Osteoblast (primary cell): ENCODE data around the gene TPSD1. TPM values are rescaled to one million over a fixed set of nuclear protein-coding genes. Genes with fewer than 3 reads are reported as not detected.
A peak's percentile ranks its signal among the peaks of the same experiment; 100 is the strongest.

Experiments
- DNase-seq: peaks from one replicate; pipeline ENCODE4 v3.0.0; 2011; ENCODE audit warnings: low spot score, mixed read lengths; ENCODE audit not compliant: insufficient read length; ENCODE audit errors: missing footprints
- H2AFZ ChIP-seq: 2 replicates; pipeline ENCODE4 v1.6.0; 2011; ENCODE audit warnings: mild to moderate bottlenecking, low read length
- H3K27ac ChIP-seq: 2 replicates; pipeline ENCODE4 v1.5.1; 2011; ENCODE audit warnings: mild to moderate bottlenecking, low read depth, low read length, moderate library complexity
- H3K27me3 ChIP-seq: 2 replicates; pipeline ENCODE4 v1.6.0; 2012; ENCODE audit warnings: mild to moderate bottlenecking, control low read depth, inconsistent platforms, low read length, moderate library complexity; ENCODE audit not compliant: insufficient read depth
- H3K36me3 ChIP-seq: 2 replicates; pipeline ENCODE4 v1.5.1; 2011; ENCODE audit warnings: mild to moderate bottlenecking, low read length, control low read depth, moderate library complexity; ENCODE audit not compliant: insufficient read depth
- H3K4me1 ChIP-seq: 2 replicates; pipeline ENCODE4 v1.5.1; 2011; ENCODE audit warnings: mild to moderate bottlenecking, low read length, control low read depth, moderate library complexity; ENCODE audit not compliant: insufficient read depth
- H3K4me2 ChIP-seq: 2 replicates; pipeline ENCODE4 v1.6.0; 2011; ENCODE audit warnings: mild to moderate bottlenecking, low read length; ENCODE audit not compliant: insufficient read depth
- H3K4me3 ChIP-seq: fragments of 200-600 bp; sonication (generic); 3 replicates; pipeline ENCODE4 v1.5.1; 2012; ENCODE audit warnings: mild to moderate bottlenecking, low read length, inconsistent platforms; ENCODE audit not compliant: insufficient read depth
- H3K79me2 ChIP-seq: 2 replicates; pipeline ENCODE4 v1.6.0; 2012; ENCODE audit warnings: mild to moderate bottlenecking, low read length, control low read depth, inconsistent platforms; ENCODE audit not compliant: insufficient read depth
- H3K9me3 ChIP-seq: 2 replicates; pipeline ENCODE4 v1.5.1; 2011; ENCODE audit warnings: low read depth, low read length, control low read depth
- H4K20me1 ChIP-seq: 2 replicates; pipeline ENCODE4 v1.6.0; 2012; ENCODE audit warnings: mild to moderate bottlenecking, low read length, control low read depth; ENCODE audit not compliant: insufficient read depth
- CTCF ChIP-seq: IDR thresholded peaks from 2 replicates; pipeline ENCODE4 v1.5.1; 2011; ENCODE audit warnings: mild to moderate bottlenecking, low read depth, low read length, moderate library complexity; ENCODE audit errors: extremely low read depth
- total RNA-seq: library from RNA; depleted of rRNA; stranded (reverse); fragments of >200 nt; gene quantifications from 2 replicates; pipeline ENCODE4 v1.2.3, GENCODE V29; 2012

Gene TPSD1
- total RNA-seq, 1 donor, result not detected

GRCh38 chr16:1279945-1280589, 24.2 kb downstream of the TPSD1 start:
- no peak overlapping the region for H2AFZ ChIP-seq
- H4K20me1 ChIP-seq, result no peaks in the 10 kb centered on the region
- H3K27ac ChIP-seq, result no peak overlapping the region
- H3K4me1 ChIP-seq, result no peaks in the 10 kb centered on the region
- H3K79me2 ChIP-seq, result no peaks in the 10 kb centered on the region
- peak; percentile 76 for DNase-seq
- H3K36me3 ChIP-seq, result no peaks in the 10 kb centered on the region
- no peak for TF ChIP-seq CTCF
- no peaks in the 10 kb centered on the region for H3K9me3 ChIP-seq
- peaks cover 21% of the 10 kb centered on the region for H3K27me3 ChIP-seq
- H3K4me2 ChIP-seq, result no peak overlapping the region
- no peak overlapping the region for H3K4me3 ChIP-seq

- Histone ChIP-seq H3K9me3 (no peaks in the 10 kb centered on the region), H3K4me1 (no peaks in the 10 kb centered on the region), H3K79me2 (no peaks in the 10 kb centered on the region), H2AFZ (no peak overlapping the region), H3K36me3 (no peaks in the 10 kb centered on the region), H3K27ac (no peak overlapping the region), H4K20me1 (no peaks in the 10 kb centered on the region), H3K27me3 (peaks cover 21% of the 10 kb centered on the region), H3K4me2 (no peak overlapping the region), H3K4me3 (no peak overlapping the region)
- TF ChIP-seq CTCF, result no peak
- DNase-seq, result peak; percentile 34
Measured at GRCh38 chr16:1280783-1281182, 24.9 kb downstream of the TPSD1 start.

- Histone ChIP-seq H3K27ac (no peak overlapping the region), H3K9me3 (no peaks in the 10 kb centered on the region), H4K20me1 (no peaks in the 10 kb centered on the region), H3K4me3 (no peak overlapping the region), H3K79me2 (no peaks in the 10 kb centered on the region), H3K4me2 (no peak overlapping the region), H3K27me3 (peaks cover 21% of the 10 kb centered on the region), H3K4me1 (no peaks in the 10 kb centered on the region), H3K36me3 (no peaks in the 10 kb centered on the region), H2AFZ (no peak overlapping the region)
- DNase-seq, result peak; percentile 80
- no peak for TF ChIP-seq CTCF
Measured at GRCh38 chr16:1281517-1281916, 25.6 kb downstream of the TPSD1 start.

- Histone ChIP-seq H4K20me1 (no peaks in the 10 kb centered on the region), H3K4me2 (no peak overlapping the region), H2AFZ (no peak overlapping the region), H3K27ac (no peak overlapping the region), H3K27me3 (peaks cover 22% of the 10 kb centered on the region), H3K4me3 (no peak overlapping the region), H3K79me2 (no peaks in the 10 kb centered on the region), H3K36me3 (no peaks in the 10 kb centered on the region), H3K9me3 (no peaks in the 10 kb centered on the region), H3K4me1 (no peaks in the 10 kb centered on the region)
- no peak for TF ChIP-seq CTCF
- peak; percentile 82 for DNase-seq
Measured at GRCh38 chr16:1282324-1282973, 26.6 kb downstream of the TPSD1 start.
